Stimulated activated CD8-positive, alpha-beta memory T cell treated with anti-CD3 and anti-CD28 coated beads, Interleukin-12 subunit alpha, Interleukin-12 subunit beta, amount 100 ng/mL, for 1 hour (primary cell): Measurements from ENCODE around the gene ZNF865.

Experiments used
- DNase-seq: peaks from one replicate; pipeline ENCODE4 v3.0.0-alpha.2; 2020; ENCODE audit warnings: low read depth

ZNF865 gene

DNA sequence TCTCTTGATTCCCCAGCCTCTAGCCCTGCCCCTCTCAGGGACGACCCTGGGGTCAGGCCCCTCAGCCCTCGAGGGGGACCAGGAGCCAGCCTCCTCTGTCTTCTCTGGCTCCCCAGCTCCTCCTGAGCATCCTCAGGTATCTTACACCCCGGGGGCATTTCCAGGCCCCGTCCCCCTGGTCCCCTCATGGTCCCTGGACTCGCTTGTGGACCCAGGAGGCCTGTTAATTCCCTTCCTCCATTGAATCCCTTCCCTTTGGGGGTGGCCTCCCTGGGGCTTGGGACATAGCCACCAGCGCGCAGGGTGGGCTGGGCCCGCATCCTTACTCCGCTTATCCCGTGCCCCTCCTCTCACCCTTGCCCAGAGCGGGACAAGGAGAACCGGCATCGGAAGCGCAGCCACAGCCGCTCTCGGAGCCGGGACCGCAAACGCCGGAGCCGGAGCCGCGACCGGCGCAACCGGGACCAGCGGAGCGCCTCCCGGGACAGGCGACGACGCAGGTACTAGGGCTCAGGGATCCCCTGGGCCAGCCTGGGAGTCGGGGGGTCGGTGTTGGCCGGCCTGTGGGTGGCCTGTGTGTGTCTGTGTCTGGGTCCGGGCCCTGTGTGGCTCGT, 53.5 kb downstream of the ZNF865 start:
- no peak for DNase-seq

DNA sequence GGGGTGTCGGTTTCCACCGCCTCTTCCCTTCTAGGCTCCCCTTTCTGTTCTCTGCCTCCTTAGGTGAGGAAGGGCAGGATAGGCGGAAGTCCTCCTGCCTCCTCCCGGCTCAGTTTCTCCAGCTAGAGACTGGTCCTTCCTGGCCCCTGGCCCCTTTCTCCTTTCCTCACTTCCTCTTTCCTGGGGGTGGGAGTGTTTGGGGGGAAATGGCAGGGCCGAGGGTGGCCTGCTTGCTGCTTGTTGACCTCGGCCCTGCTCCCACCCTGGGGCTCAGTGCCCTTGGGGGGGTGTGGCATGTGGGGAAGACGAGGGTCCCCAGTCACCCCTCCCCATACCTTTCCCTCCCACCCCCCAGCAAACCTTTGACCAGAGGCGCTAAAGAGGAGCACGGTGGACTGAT, 54.4 kb downstream of the ZNF865 start:
- no peak for DNase-seq

DNA sequence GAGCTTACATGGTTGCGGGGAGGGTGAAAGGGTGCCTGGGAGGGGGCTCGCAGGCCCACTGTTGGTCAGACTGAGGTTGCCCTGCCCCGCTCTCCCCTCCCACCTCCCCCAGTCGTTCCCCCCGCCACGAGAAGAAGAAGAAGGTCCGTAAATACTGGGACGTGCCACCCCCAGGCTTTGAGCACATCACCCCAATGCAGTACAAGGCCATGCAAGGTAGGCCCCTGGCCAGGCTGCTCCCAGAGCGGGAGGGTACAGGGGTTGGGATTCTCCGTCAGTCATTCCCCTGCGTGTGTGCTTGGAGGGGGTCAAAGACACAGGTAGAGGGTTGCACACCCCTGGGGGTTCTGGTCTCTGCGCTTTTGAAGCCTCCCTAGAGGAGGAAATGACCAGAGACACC, 55.0 kb downstream of the ZNF865 start:
- no peak for DNase-seq

DNA sequence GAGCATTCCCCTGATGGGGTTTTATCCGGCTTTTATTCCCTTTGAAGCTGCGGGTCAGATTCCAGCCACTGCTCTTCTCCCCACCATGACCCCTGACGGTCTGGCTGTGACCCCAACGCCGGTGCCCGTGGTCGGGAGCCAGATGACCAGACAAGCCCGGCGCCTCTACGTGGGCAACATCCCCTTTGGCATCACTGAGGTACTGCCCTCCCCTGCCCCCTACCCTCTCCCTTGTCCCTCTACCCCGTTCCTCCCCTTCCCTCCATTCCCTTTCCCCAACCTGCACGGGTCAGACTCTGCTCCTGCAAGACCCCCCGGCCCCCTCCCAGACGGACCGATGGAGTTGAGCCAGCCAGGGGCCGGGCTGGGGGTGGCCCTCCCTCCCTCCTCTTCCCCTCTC, 55.5 kb downstream of the ZNF865 start:
- DNase-seq, result no peak

DNA sequence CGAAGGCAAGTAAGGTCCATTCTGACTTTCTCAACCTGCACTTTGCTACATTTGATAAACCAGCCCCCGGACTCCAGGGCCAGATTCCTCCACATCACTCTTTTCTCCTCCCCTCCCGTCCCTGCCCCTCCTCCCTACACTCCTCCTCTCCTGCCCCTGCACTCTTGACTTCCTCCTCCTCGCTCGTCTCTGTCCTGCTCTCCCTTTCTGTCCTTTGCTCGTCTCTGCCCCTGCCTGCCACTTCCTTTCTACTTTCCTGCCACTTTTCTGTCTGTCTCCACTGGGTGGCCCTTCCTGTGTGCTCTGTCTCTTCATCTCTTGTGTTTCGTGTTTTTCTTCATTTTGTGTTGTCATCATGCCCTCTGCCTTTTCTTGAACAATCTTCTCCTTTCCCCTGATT, 56.4 kb downstream of the ZNF865 start:
- DNase-seq, result no peak

DNA sequence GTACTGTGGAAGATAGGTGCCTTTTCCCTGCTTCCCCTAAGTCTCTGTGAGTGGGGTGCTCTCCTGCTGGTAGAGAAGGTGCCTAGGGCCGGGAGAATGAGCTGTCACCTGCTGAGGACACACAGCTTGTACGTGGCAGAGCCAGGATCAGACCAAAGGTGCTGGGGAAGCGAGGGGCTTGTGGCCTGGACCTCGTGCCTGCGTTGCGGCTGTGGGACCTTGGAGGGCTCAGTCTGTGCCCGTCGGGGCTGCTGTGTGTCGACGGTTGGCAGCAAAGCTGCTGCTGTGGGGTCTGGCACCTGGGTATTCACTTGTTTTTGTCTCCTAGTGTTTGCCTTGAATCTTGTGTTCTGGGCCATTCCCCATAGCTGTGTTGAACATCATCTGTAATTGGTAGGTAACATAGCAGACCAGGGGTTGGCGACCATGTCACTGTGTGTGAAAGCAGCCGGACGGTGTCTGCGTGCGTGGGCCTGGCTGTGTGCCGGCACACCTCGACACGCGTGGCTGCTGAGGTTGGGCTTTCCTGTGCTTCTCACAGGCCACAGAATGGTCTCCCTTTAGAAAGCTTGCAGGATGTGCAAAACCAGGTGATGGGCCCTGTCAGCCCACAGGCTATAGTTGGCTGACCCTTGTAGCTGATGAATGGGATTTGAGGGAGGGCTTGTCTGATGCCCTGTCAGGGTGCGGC, 58.5 kb downstream of the ZNF865 start:
- DNase-seq, result no peak

DNA sequence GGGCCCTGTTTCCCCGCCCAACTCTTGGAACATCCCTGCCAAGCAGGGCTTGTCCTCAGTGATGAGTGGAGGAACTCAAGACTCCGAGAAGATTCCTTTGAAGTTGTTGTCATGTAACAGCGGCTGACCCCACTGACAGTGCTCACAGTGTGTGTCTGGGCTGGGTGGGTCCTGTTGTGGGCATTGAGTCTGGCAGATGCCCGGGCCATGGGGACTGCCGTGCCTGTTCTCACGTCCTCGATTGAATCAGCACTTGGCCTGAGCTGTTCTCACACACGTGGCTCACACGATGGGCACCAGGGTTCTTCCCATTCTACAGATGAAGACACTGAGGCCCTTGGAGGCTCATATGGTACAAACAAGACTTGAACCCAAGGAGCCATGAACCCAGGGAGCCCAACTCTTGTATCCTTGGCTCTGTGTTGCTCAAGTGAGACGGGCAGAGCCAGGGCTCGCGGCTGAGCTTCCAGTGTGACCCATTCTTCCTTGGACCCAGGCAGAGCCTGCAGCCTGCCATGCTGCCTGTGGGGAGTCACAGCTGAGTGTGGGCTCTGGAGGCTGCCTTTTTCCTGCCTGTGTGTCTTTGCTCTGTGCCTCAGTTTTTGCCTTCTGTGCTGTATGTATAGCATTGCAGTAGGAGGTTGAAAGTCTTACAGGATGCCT, 61.0 kb downstream of the ZNF865 start:
- DNase-seq, result no peak
